HepG2 (cell line): Measurements from ENCODE around the gene CHRNB1. TPM values are rescaled to one million over a fixed set of nuclear protein-coding genes. Genes with fewer than 3 reads are reported as not detected.

Experiments
- ATAC-seq: fragments of 200-7000 bp; cut with Tn5 transposase; 3 replicates; pipeline ENCODE4 v1.9.1; 2020; ENCODE audit warnings: mild to moderate bottlenecking, moderate library complexity
- BruUV-seq: library from RNA; stranded (reverse); fragments of 400-500 nt; replicated peaks from 2 replicates; lab custom pipeline; 2021; lab: Mats Ljungman, UMichigan
- CTCF ChIA-PET: fragments of 300-600 bp; formaldehyde crosslinking; extraction: SDS; loops from one replicate; lab custom pipeline; 2021; ENCODE audit warnings: low total read pairs, inconsistent platforms, low intra/inter-chr PET ratio; lab: Yijun Ruan, JAX
- POLR2A ChIA-PET: fragments of 350-600 bp; sonication (Branson Sonifier 250); formaldehyde crosslinking; loops from one replicate; lab custom pipeline; 2020; ENCODE audit warnings: antibody characterized with exemption, inconsistent platforms; lab: Yijun Ruan, JAX
- DNase-seq: peaks from one replicate; pipeline ENCODE4 v3.0.0-alpha.2; 2015; ENCODE audit warnings: low spot score
- FAIRE-seq: peaks from 3 replicates; lab custom pipeline; 2011; peaks lifted over from hg19 to GRCh38; lab: Jason Lieb, UNC
- H2AFZ ChIP-seq: one replicate; pipeline ENCODE4 v1.6.1; 2011; ENCODE audit warnings: low read length, inconsistent platforms
- H3K27ac ChIP-seq: fragments of 300-600 bp; 3 replicates; pipeline ENCODE4 v1.8.0; 2011; ENCODE audit warnings: mixed run types, mild to moderate bottlenecking, mixed read lengths, low read length, inconsistent platforms; ENCODE audit not compliant: insufficient read depth; ENCODE audit errors: extremely low read length
- H3K27me3 ChIP-seq, 2 experiments: fragments of 200-600 bp in 1 of 2; 2 replicates in 1 of 2; 3 replicates in 1 of 2; pipeline versions ENCODE4 v1.6.0 to v1.8.0; 2011; ENCODE audit warnings: low read length in 2 of 2, mild to moderate bottlenecking in 2 of 2, moderate library complexity in 2 of 2, inconsistent platforms in 1 of 2; ENCODE audit not compliant: insufficient read depth in 2 of 2, control insufficient read depth in 1 of 2
- H3K36me3 ChIP-seq, 2 experiments: fragments of 200-600 bp in 1 of 2; replicated peaks in 1 of 2; 2 replicates in 1 of 2; 3 replicates in 1 of 2; pipeline versions ENCODE4 v1.5.1 to v1.8.0; 2011; ENCODE audit warnings: low read length in 2 of 2, inconsistent platforms in 1 of 2; ENCODE audit not compliant: insufficient read depth in 2 of 2, control insufficient read depth in 1 of 2
- H3K4me1 ChIP-seq: 2 replicates; pipeline ENCODE4 v1.5.1; 2012; ENCODE audit warnings: low read length, inconsistent platforms; ENCODE audit not compliant: insufficient read depth
- H3K4me2 ChIP-seq: 2 replicates; pipeline ENCODE4 v1.6.0; 2011; ENCODE audit warnings: low read depth, low read length, inconsistent platforms
- H3K4me3 ChIP-seq, 3 experiments: fragments of 200-600 bp in 1 of 3; sonication (generic), shearing (Covaris generic) in 1 of 3; replicated peaks in 1 of 3; 2 replicates each; pipeline ENCODE4 v1.5.1; 2011 to 2016; ENCODE audit warnings: low read length in 3 of 3, inconsistent platforms in 2 of 3, low read depth in 2 of 3, mild to moderate bottlenecking in 2 of 3, control low read depth in 1 of 3, mixed read lengths in 1 of 3; ENCODE audit not compliant: insufficient read depth in 1 of 3
- H3K79me2 ChIP-seq: one replicate; pipeline ENCODE4 v1.6.1; 2011; ENCODE audit warnings: low read length, inconsistent platforms; ENCODE audit not compliant: insufficient read depth
- H3K9ac ChIP-seq: 2 replicates; pipeline ENCODE4 v1.6.0; 2011; ENCODE audit warnings: mild to moderate bottlenecking, low read depth, low read length, inconsistent platforms; ENCODE audit not compliant: insufficient read depth
- H3K9me3 ChIP-seq: 2 replicates; pipeline ENCODE4 v1.5.1; 2012; ENCODE audit warnings: mild to moderate bottlenecking, low read length
- H4K20me1 ChIP-seq: 2 replicates; pipeline ENCODE4 v1.6.0; 2011; ENCODE audit warnings: inconsistent platforms, mild to moderate bottlenecking, low read length, moderate library complexity; ENCODE audit not compliant: insufficient read depth
- CREB1 ChIP-seq, 2 experiments: fragments of 450-650 bp in 1 of 2; IDR thresholded peaks; 2 replicates each; pipeline ENCODE4 v1.6.1; 2016 to 2017; ENCODE audit warnings: control low read depth in 1 of 2, mild to moderate bottlenecking in 1 of 2, missing compliant biosample characterization in 1 of 2, missing genetic modification characterization in 1 of 2
- GABPA ChIP-seq, 2 experiments: IDR thresholded peaks; 2 replicates each; pipeline ENCODE4 v1.6.1; 2011 to 2016; ENCODE audit warnings: low read depth in 2 of 2, low read length in 1 of 2, missing biosample characterization in 1 of 2, missing genetic modification characterization in 1 of 2
- JUN ChIP-seq: sonication (generic); formaldehyde crosslinking; IDR thresholded peaks from 2 replicates; pipeline ENCODE4 v1.4.0; 2020; ENCODE audit warnings: mild to moderate bottlenecking, missing genetic modification reagents
- NRL ChIP-seq: sonication (generic); formaldehyde crosslinking; IDR thresholded peaks from 2 replicates; pipeline ENCODE4 v1.5.0; 2020; ENCODE audit warnings: missing genetic modification reagents, mild to moderate bottlenecking, moderate library complexity, borderline replicate concordance
- PHF21A ChIP-seq: sonication (generic); formaldehyde crosslinking; IDR thresholded peaks from 2 replicates; pipeline ENCODE4 v1.5.0; 2020; ENCODE audit warnings: mild to moderate bottlenecking, missing genetic modification reagents
- SOX6 ChIP-seq, 2 experiments: fragments of 450-650 bp in 1 of 2; sonication (generic) in 1 of 2; formaldehyde crosslinking in 1 of 2; IDR thresholded peaks; 2 replicates each; pipeline versions ENCODE4 v1.4.0 to v1.6.1; 2017 to 2020; ENCODE audit warnings: antibody characterized with exemption in 1 of 2, mild to moderate bottlenecking in 1 of 2, missing genetic modification reagents in 1 of 2
- SRY ChIP-seq: sonication (generic); formaldehyde crosslinking; IDR thresholded peaks from 2 replicates; pipeline ENCODE4 v1.8.0; 2022; ENCODE audit warnings: mild to moderate bottlenecking, missing genetic modification reagents
- TEAD3 ChIP-seq: optimal IDR thresholded peaks from 2 replicates; pipeline ENCODE3; 2016; ENCODE audit warnings: borderline replicate concordance
- ZBTB38 ChIP-seq: sonication (generic); formaldehyde crosslinking; IDR thresholded peaks from 2 replicates; pipeline ENCODE4 v1.5.1; 2020; ENCODE audit warnings: mild to moderate bottlenecking, missing genetic modification reagents
- ZNF121 ChIP-seq: sonication (generic); formaldehyde crosslinking; IDR thresholded peaks from 2 replicates; pipeline ENCODE4 v1.5.0; 2020; ENCODE audit warnings: mild to moderate bottlenecking, missing genetic modification reagents
- ZNF441 ChIP-seq: sonication (generic); formaldehyde crosslinking; IDR thresholded peaks from 2 replicates; pipeline ENCODE4 v1.7.0; 2021; ENCODE audit warnings: missing genetic modification reagents, borderline replicate concordance
- ZNF556 ChIP-seq: sonication (generic); formaldehyde crosslinking; IDR thresholded peaks from 2 replicates; pipeline ENCODE4 v1.4.0; 2020; ENCODE audit warnings: mild to moderate bottlenecking, missing genetic modification reagents, borderline replicate concordance
- ZNF747 ChIP-seq: sonication (generic); formaldehyde crosslinking; IDR thresholded peaks from 2 replicates; pipeline ENCODE4 v1.8.1; 2023; ENCODE audit warnings: missing genetic modification reagents, mild to moderate bottlenecking, borderline replicate concordance
- ZNF782 ChIP-seq: sonication (generic); formaldehyde crosslinking; IDR thresholded peaks from 2 replicates; pipeline ENCODE4 v1.4.0; 2020; ENCODE audit warnings: missing genetic modification reagents, mild to moderate bottlenecking, borderline replicate concordance
- ZNF788 ChIP-seq: sonication (generic); formaldehyde crosslinking; IDR thresholded peaks from 2 replicates; pipeline ENCODE4 v1.5.0; 2020; ENCODE audit warnings: mild to moderate bottlenecking, missing genetic modification reagents, borderline replicate concordance
- ZNF891 ChIP-seq: sonication (generic); formaldehyde crosslinking; IDR thresholded peaks from 2 replicates; pipeline ENCODE4 v1.5.0; 2020; ENCODE audit warnings: mild to moderate bottlenecking, missing genetic modification reagents
- ZSCAN30 ChIP-seq: sonication (generic); formaldehyde crosslinking; IDR thresholded peaks from 2 replicates; pipeline ENCODE4 v1.5.0; 2020; ENCODE audit warnings: mild to moderate bottlenecking, missing genetic modification reagents
- WGBS: methylation state at CpG from one replicate; pipeline ENCODE4 v1.1.6; 2017; ENCODE audit warnings: low lambda C conversion rate; 5-methylcytosine and 5-hydroxymethylcytosine counted together
- in situ Hi-C: cut with HindIII; loops from 2 replicates; pipeline ENCODE4 v1.10.0; 2017; ENCODE audit warnings: low pct_unique_long_range_greater_than_20kb; ENCODE audit not compliant: extremely low pct_ligation_motif_present
- intact Hi-C: fragments of 100-400 bp; cut with micrococcal nuclease; formaldehyde crosslinking; loops from one replicate; pipeline ENCODE4 v1.10.0; 2022; ENCODE audit not compliant: unreplicated experiment
- polyA plus RNA-seq, 8 experiments: library from polyadenylated mRNA; depleted of rRNA in 3 of 8; stranded (reverse) in 7 of 8; unstranded in 1 of 8; fragments of >200 nt; fragmentation: Illumina TruSeq in 4 of 8; extraction: Trizol in 4 of 8; gene quantifications; 2 replicates each; pipeline versions ENCODE4 v1.2.1 to v1.2.3, GENCODE V29; 2011 to 2016; ENCODE audit warnings: low read depth in 4 of 8, missing spikeins in 1 of 8, mixed read lengths in 1 of 8; ENCODE audit not compliant: insufficient read depth in 1 of 8
- total RNA-seq, 5 experiments: library from RNA; depleted of rRNA; stranded (reverse); fragments of >200 nt; fragmentation: Illumina TruSeq; extraction: Trizol; gene quantifications; 2 replicates each; pipeline ENCODE4 v1.2.3, GENCODE V29; 2016; ENCODE audit warnings: low read depth in 1 of 5
- TF ChIP-seq, protein P1 (sequence below): sonication (generic); formaldehyde crosslinking; IDR thresholded peaks from 2 replicates; pipeline ENCODE4 v1.5.0; 2020; ENCODE audit warnings: mild to moderate bottlenecking, missing genetic modification reagents
- TF ChIP-seq, protein P2 (sequence below): sonication (generic); formaldehyde crosslinking; IDR thresholded peaks from 2 replicates; pipeline ENCODE4 v1.5.1; 2020; ENCODE audit warnings: mild to moderate bottlenecking, moderate library complexity, missing genetic modification reagents

Gene CHRNB1
- total and polyA plus RNA-seq, 2 of the 13 experiments (the other 11 are each of a cell fraction or from before 2014, with no cell fraction given) = 5.4 to 33.7 TPM

DNA sequence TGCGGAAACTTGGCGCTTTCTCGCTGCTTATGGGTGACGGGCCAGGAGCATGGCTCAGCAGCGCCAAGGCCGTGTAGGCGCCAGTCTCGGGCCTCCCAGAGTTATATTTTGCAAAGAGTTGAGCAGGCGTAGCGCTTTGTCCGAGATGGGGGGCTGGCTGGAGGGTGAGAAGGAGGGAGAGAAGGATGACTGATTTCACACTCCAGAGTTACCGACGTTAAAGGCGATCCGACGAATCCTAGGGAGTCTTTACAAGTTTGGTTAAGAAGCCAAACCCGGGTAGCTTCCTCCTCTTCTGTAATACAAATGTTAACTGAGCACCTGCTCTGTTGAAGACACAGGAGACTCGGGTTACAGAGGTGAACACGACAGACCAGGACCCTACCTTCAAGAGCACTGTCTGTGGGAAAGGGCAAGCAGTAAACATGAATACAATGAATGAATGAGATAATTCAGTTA is 40.1 kb downstream of the CHRNB1 start:
- H3K9me3 ChIP-seq = no peaks in the 10 kb centered on the region
- H3K36me3 ChIP-seq = peaks cover 0 to 3% of the 10 kb centered on the region in 2 experiments; a peak in 1 of 5 replicates
- peak overlapping the region; percentile 99 for H3K4me2 ChIP-seq
- TSS peak; percentile 64 for BruUV-seq
- DNase-seq (no peak), FAIRE-seq (no peak), ATAC-seq (no peak)
- intact Hi-C loops (loop anchor here (5.0 kb wide), 3 partner anchors 38 to 128 kb away; partner anchors contain the start of genes CHRNB1, TMEM256 and TMEM95), in situ Hi-C loops (no loop called here)
- H3K27me3 ChIP-seq = no peaks in the 10 kb centered on the region; a peak in 2 of 5 replicates
- peaks cover 37% of the 10 kb centered on the region for H4K20me1 ChIP-seq
- ChIA-PET POLR2A (interaction anchor here (0.8 to 5.5 kb wide), 16 partner anchors 9 to 439 kb away, joined by 3 to 41 read pairs (median 9); partner anchors contain the start of genes CD68, CHRNB1, FXR2 and NEURL4), CTCF (no interaction called here)
- peak overlapping the region; percentile 81 for H3K9ac ChIP-seq
- H2AFZ ChIP-seq = no peak overlapping the region
- H3K79me2 ChIP-seq = peaks cover 51% of the 10 kb centered on the region
- H3K4me1 ChIP-seq = peaks cover 72% of the 10 kb centered on the region
- peak overlapping the region; percentile 70 to 82 (median 79) for H3K4me3 ChIP-seq
- peak overlapping the region; percentile 100 for H3K27ac ChIP-seq
- WGBS = 0% methylated on average over 16 of the region's 19 CpGs
- TF ChIP-seq ZNF121 (CRISPR knock-in tag) (peak; percentile 80; the same call in 1 of the 2 replicates), ZSCAN30 (CRISPR knock-in tag) (0 out of 2 replicates have a peak, but pooled peaks have one; percentile 40), ZNF556 (CRISPR knock-in tag) (peak; percentile 26; the same call in 1 of the 2 replicates), ZNF788 (CRISPR knock-in tag) (0 out of 2 replicates have a peak, but pooled peaks have one; percentile 2), ZNF747 (0 out of 2 replicates have a peak, but pooled peaks have one; percentile 18), JUN (0 out of 2 replicates have a peak, but pooled peaks have one; percentile 65), NRL (CRISPR knock-in tag) (peak; percentile 65; the same call in 1 of the 2 replicates), SOX6 (IDR thresholded peaks at IDR 0.05) (no peak), SOX6 (CRISPR knock-in tag; IDR thresholded peaks at IDR 0.05) (peak; percentile 0), ZNF782 (CRISPR knock-in tag) (0 out of 2 replicates have a peak, but pooled peaks have one; percentile 5), ZBTB38 (0 out of 2 replicates have a peak, but pooled peaks have one; percentile 18), ZNF441 (peak; percentile 63; the same call in 1 of the 2 replicates), PHF21A (CRISPR knock-in tag) (no peak; the same call in 1 of the 2 replicates), SRY (CRISPR knock-in tag) (0 out of 2 replicates have a peak, but pooled peaks have one; percentile 5), CREB1 (IDR thresholded peaks at IDR 0.05) (no peak), CREB1 (CRISPR knock-in tag; IDR thresholded peaks at IDR 0.05) (peak; percentile 57; the same call in 1 of the 2 replicates), TEAD3 (CRISPR knock-in tag) (no peak), ZNF891 (CRISPR knock-in tag) (peak; percentile 56; the same call in 1 of the 2 replicates), GABPA (IDR thresholded peaks at IDR 0.05; ENCODE audit: low read depth, low read length) (no peak), GABPA (CRISPR knock-in tag; IDR thresholded peaks at IDR 0.05; ENCODE audit: low read depth) (peak; percentile 49)
- TF ChIP-seq, protein P1, sequence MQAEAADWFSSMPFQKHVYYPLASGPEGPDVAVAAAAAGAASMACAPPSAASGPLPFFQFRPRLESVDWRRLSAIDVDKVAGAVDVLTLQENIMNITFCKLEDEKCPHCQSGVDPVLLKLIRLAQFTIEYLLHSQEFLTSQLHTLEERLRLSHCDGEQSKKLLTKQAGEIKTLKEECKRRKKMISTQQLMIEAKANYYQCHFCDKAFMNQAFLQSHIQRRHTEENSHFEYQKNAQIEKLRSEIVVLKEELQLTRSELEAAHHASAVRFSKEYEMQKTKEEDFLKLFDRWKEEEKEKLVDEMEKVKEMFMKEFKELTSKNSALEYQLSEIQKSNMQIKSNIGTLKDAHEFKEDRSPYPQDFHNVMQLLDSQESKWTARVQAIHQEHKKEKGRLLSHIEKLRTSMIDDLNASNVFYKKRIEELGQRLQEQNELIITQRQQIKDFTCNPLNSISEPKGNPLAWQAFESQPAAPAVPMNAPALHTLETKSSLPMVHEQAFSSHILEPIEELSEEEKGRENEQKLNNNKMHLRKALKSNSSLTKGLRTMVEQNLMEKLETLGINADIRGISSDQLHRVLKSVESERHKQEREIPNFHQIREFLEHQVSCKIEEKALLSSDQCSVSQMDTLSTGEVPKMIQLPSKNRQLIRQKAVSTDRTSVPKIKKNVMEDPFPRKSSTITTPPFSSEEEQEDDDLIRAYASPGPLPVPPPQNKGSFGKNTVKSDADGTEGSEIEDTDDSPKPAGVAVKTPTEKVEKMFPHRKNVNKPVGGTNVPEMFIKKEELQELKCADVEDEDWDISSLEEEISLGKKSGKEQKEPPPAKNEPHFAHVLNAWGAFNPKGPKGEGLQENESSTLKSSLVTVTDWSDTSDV (CRISPR knock-in tag) = peak; percentile 53; the same call in 1 of the 2 replicates
- TF ChIP-seq, protein P2, sequence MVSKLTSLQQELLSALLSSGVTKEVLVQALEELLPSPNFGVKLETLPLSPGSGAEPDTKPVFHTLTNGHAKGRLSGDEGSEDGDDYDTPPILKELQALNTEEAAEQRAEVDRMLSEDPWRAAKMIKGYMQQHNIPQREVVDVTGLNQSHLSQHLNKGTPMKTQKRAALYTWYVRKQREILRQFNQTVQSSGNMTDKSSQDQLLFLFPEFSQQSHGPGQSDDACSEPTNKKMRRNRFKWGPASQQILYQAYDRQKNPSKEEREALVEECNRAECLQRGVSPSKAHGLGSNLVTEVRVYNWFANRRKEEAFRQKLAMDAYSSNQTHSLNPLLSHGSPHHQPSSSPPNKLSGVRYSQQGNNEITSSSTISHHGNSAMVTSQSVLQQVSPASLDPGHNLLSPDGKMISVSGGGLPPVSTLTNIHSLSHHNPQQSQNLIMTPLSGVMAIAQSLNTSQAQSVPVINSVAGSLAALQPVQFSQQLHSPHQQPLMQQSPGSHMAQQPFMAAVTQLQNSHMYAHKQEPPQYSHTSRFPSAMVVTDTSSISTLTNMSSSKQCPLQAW = 0 out of 2 replicates have a peak, but pooled peaks have one; percentile 65
